GM18505 (cell line): ENCODE data around the gene GMDS.

ENCODE experiments used
- ATAC-seq: cut with Tn5 transposase; IDR thresholded peaks from one replicate; pipeline ENCODE4 v1.9.1; 2021; ENCODE audit not compliant: unreplicated experiment
- POLR2A ChIP-seq: IDR thresholded peaks from 4 replicates; pipeline ENCODE4 v1.6.1; 2011; ENCODE audit warnings: borderline replicate concordance; ENCODE audit not compliant: insufficient read depth, insufficient read length; ENCODE audit errors: extremely low read depth

GMDS gene

DNA sequence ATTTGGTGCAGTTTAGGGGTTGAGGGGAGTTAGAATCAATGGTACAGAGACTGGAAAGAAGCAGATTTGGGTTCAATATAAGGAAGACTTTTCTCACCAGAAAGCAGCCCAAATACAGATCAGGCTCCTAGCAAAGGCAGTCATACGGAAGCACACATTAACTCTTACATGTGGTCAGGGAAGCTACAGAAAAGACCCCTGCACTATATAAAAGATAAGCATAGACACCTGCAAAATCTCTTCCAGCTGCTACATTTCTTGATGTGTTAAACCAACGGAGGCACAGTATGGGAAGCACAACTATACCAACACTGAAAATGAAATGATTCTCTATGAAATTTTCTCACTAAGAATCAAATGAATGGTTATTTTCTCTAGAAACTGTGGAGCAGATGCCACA is 150.8 kb downstream of the GMDS start:
- TF ChIP-seq POLR2A, result no peak

DNA sequence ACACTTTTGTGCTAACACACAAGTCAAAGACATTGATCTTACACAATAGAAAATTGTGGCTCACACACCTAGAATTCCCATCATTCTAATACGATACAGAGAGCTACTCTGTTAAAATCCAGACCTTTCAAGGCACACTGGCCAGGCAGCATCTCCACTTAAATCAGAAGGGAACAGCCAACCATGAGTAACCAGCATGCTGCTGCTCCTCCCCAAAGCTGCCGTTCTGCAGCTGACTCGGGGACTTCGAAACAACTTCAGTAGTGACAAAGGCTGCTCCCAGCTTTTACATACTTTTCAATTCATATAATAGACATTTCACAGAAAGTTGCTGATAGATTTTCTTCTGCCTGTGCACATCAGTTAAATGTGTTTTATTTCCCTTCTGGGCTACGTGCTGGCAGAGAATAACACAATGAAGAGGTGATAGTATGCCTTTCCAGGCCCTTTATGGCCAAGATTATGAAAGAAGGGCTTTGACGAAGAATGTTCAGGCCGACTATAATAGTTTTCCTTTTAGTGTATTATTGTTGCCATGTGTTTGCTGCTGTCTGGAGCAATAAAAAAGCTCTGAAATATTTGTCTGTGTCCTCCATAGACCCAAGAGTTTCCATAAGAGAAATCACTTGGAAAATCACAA is 159.0 kb downstream of the GMDS start:
- ATAC-seq, result no peak
- TF ChIP-seq POLR2A, result no peak

More for the DNA sequence above, 150.8 kb downstream of the GMDS start:
- no peak for ATAC-seq

DNA sequence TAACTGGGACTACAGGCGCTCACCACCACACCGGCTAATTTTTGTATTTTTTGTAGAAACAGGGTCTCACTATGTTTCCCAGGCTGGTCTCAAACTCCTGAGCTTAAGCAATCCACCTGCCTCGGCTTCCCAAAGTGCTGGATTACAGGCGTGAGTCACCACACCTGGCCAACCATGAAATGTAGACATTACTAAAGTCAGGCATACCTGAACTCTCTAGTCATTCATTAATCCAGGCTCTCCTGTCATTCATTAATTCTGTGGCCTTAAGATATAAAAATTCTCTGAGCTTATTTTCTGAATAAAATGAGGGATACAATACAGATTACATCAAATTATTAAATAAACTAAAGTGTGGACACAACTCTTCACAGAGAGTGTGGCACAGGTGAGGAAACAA is 159.7 kb downstream of the GMDS start:
- ATAC-seq, result no peak
- TF ChIP-seq POLR2A, result no peak

DNA sequence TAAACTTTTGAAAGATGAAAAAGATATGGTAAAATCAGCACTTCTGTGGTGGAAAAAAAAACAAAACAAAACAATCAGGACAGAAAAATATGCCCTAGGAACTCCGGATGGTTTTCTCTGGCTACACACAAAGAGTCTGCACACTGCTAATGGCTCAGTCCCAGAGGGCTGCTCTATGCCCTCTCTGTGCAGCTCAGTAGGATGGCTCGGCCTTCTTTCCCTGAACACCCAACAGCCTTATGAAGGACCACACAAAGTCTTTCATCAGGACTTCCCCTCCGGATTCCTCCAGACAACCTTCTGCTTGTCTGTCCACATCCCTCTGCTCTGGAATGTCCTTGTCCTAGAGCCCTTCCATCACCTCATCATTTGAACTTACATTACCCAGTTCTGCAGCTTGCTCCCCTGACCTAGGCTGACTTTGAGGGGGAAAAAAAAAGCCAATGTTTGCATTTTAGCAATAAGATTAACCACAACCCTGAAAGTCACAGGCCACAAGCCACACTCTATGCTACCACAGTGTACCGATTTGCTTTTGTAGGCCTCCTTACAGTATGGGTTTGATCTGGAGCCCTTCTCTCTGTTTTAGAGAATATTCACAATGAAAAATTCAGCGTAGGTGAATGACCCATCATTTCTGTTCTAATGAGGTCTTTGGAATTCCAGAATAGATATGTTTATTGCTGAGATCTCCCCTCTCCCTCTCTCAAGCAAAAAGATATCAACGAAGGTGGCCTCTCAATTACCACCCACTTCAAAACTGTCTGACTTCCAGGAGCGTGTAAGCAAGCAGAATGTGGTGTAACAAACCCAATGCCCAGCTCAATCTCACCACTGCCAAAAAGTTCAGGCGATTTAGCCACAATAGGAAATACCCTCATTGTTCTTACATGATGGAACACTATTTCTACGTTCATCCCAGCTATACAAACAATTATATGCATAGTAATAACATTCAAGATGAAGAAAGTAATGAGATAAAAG is 164.0 kb downstream of the GMDS start:
- ATAC-seq, result no peak
- TF ChIP-seq POLR2A, result no peak

DNA sequence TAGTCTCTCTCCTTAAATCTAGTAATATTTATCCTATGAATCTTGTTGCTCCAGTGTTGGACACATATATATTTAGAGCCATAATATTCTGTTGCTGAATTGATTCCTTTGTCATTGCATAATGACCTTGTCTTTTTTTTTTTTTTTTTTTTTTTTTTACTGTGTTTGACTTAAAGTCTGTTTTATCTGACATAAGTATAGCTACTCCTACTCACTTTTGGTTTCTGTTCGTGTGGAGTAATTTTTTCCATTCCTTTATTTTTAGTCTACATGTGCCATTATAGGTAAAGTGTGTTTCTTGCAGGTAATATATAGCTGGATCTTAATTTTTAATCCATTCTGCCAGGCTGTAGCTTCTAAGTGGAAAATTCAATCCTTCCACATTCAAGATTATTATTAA is 166.5 kb downstream of the GMDS start:
- no peak for ATAC-seq
- TF ChIP-seq POLR2A, result no peak

DNA sequence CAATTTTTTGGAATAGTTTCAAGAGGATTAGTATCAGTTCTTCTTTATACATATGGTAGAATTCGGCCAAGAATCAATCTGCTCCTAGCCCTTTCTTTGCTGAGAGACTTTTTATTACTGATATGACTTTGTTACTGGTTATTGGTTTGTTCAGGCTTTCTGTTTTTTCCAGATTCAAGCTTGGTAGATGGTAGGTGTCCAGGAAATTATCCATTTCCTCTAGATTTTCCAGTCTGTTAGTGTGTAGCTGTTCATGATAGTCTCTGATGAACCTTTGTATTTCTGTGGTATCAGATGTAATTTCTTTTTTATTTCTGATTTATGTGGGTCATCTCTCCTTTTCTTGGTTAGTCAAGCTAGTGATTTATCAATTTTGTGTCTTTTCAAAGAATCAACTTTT is 167.6 kb downstream of the GMDS start:
- no peak for TF ChIP-seq POLR2A
- no peak for ATAC-seq

DNA sequence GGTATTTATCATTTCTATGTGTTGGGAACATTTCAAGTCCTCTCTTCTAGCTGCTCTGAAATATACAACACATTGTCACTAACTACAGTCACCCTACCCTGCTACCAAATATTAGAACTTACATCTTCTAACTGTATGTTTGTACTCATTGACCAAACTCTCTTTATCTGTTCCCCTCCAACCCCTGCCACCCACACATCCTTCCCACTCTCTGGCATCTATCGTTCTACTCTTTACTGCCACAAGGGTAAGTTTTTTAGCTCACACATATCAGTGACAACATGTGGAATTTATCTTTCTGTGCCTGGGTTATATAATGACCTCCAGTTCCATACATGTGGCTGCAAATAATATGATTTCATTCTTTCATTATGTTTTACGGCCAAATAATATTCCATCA is 171.9 kb downstream of the GMDS start:
- ATAC-seq, result no peak
- TF ChIP-seq POLR2A, result no peak

DNA sequence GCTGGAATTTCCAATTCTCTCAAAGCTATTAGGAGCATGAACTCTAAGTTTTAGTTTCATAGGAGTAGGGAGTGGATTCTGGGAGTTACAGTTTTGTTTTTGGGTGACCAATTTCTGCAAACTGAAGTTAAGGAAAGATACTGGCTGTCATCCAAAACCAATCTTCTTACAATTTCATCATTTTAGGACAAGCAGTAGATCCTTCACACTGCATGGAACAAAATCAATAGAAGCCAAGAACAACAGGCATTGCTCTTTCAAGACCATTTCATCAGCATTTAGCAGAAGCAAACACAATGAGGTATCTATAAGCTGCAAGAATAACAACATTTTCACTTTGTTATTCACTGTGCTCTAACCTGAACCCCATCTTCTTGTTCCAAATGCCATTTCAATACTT is 173.0 kb downstream of the GMDS start:
- TF ChIP-seq POLR2A, result no peak
- ATAC-seq, result no peak

DNA sequence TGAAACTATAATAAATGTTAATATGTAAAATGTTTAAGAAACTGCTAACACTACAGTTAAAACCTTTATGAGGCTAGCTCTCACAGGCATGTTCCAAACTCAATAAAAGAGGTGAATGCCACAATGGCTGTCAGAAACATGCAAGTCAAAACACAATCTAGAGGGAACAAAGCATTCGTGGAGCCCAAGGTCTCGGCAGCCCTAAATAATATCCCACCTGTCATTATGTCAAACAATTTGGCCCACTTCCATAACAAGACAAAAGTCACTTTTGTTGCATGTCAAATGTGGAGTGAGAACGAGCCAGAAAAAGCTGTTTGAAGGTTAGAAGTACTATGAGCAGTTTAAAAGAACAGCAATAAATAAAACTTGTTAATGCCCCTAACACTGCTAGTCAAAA is 181.9 kb downstream of the GMDS start:
- no peak for ATAC-seq
- TF ChIP-seq POLR2A, result no peak

DNA sequence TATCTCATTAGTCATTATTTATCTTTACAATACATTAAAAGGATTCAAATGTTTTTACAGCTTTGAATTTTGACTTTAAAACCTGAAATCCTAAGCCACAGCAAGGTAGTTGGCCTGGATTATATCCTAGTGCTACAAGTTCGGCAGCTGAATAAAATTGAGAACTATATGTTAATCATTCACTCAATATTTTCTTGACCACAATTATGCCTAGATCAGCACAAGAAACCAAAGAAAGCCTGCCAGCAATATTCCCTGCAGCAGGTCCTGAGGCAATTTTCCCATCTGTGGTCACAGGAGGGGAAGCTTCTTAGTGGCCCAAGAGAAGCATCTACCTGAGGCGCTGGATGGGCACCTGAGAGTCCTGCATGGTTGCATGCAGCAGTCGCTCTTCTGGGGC is 183.5 kb downstream of the GMDS start:
- ATAC-seq, result no peak

DNA sequence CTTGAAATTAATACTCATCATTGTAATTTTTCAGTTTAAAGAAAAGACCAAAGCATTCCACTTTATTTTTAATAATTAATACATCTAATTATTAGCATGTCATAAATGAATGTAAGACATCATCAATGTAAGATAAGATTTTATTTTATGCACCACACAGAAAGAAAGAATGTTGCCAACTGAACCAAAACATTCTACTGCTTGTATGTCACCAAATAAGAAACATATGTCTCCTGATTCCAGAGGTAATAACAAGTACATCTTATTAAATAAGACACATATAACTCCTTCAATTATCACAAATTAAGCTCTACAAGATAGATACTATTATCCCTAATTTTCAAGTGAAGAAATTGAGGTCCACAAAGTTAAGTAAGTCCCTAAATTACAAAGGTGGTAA is 189.5 kb downstream of the GMDS start:
- TF ChIP-seq POLR2A, result no peak
- no peak for ATAC-seq

More for the DNA sequence above, 183.5 kb downstream of the GMDS start:
- no peak for TF ChIP-seq POLR2A

DNA sequence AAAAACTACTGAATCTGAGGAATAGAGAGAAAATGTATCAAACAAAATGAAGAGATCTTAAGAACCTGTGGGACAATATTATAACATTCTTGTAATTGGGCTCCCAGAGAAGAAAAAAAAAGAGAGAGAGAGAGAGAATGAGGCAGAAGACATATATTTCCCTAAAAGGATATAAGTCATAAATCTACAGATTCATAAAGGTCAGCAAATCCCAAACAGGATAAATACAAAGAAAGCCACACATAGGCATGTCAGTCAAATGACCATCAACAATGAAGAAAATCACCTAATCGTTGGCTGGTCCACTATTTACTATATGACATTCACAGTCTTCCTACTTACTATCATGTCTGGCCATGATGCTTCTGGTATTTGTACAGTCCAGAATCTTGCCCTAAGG is 190.3 kb downstream of the GMDS start:
- TF ChIP-seq POLR2A, result no peak
- ATAC-seq, result no peak

DNA sequence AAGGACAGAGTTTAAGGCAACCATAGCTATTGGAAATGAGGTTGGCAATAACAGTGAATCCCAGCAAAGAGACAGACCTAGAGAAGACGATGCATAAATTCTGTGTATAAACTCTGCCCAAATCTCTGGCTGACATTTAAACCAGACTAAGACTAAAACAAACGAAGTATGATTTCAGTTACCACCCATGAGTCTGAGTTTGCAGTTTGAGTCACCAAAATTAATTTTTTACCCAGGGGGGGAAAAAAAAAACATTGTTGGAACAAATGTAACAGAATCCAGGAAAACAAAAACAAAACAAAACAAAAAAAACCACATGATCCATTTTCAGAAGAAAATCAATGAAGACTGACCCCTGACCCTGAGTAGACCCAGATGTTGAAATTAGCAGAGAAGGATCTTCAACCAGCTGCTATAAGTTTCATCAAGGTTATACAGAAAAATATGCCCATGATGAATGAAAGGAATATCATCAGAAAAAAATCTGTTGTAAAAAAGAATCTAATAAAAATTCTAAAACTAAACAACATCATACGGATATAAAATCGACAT is 190.8 kb downstream of the GMDS start:
- TF ChIP-seq POLR2A, result no peak
- ATAC-seq, result no peak

DNA sequence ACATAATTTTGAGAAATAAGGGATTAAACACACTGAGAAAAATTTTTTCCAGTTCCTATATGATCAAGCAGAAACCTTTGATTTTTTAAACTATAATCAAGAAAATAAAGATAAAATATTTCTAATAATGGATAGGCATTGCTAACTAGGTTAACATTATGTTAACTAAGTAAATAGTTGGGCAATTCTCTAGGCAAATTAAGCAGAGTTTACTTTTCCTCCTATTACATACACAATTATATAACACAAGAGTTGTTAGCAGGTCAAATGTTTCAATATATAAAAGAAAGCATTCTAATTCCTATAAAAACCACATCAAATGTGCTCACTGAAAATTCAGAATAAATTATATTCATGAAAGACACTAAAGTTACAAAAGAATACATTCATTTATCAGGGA is 191.7 kb downstream of the GMDS start:
- TF ChIP-seq POLR2A, result no peak
- no peak for ATAC-seq

DNA sequence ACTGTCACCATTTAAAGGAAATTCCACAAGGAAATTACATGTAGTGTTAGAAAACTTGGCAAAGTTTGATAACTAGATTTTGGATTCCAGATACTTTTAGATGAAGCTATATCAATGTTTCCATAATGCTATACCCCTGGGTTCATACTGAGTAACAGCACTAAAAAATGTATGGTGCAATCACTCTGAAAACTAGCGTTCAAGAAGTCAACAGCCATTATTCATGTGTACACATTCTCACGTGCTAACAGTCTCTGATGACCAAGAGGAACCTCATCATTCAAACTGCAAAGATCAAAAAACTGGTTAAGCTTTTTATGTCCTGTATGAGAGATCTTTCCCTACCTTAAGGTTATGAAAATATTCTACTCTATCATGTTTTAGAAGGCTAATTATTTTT is 197.6 kb downstream of the GMDS start:
- TF ChIP-seq POLR2A, result no peak
- no peak for ATAC-seq

DNA sequence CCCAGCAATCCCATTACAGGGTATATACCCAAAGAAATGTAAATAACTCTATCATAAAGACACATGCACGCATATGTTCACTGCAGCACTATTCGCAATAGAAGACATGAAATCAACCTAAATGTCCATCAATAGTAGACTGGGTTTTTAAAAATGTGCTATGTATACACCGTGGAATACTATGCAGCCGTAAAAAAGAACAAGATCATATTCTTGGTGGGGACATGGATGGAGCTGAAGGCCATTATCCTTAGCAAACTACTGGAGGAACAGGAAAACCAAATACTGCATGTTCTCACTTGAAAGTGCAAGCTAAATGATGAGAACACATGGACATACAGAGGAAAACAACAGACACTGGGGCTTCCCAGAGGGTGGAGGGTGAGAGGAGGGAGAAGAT is 201.2 kb downstream of the GMDS start:
- no peak for ATAC-seq
- TF ChIP-seq POLR2A, result no peak
